ENCODE data around the gene PNKD. TPM values are rescaled to one million over a fixed set of nuclear protein-coding genes. Genes with fewer than 3 reads are reported as not detected.
"Not testable (repeated sequence)": the region's sequence is repeated elsewhere in the genome, so short reads cannot be mapped to it uniquely, and the experiment has no call there.

The PNKD gene
- total RNA-seq, 2 donors from 2014 or later: 25.1 to 30.4 TPM

- Mint-ChIP-seq H3K27ac (no peak overlapping the region), H3K36me3 (no peaks in the 10 kb centered on the region), H3K9me3 (no peaks in the 10 kb centered on the region)
- DNase-seq (ENCODE audit: low spot score in 2 of 2) (no peak), ATAC-seq (no peak)
These were observed 23.6 kb downstream of the PNKD start for GRCh38 chr2:218293715-218294429.

GRCh38 chr2:218294430-218295022, 24.2 kb downstream of the PNKD start:
- ATAC-seq (no peak), DNase-seq (ENCODE audit: low spot score in 2 of 2) (no peak)
- Mint-ChIP-seq H3K36me3 (no peaks in the 10 kb centered on the region), H3K27ac (no peak overlapping the region), H3K9me3 (no peaks in the 10 kb centered on the region)

- no peak for DNase-seq (ENCODE audit: low spot score in 2 of 2)
- H3K27ac Mint-ChIP-seq: no peak overlapping the region
- no peak for ATAC-seq
These were observed 24.7 kb downstream of the PNKD start for GRCh38 chr2:218295029-218295428.

GRCh38 chr2:218296200-218296599, 25.9 kb downstream of the PNKD start:
- no peaks in the 10 kb centered on the region for H3K36me3 Mint-ChIP-seq
- ATAC-seq (no peak), DNase-seq (ENCODE audit: low spot score in 2 of 2) (no peak)
- no peaks in the 10 kb centered on the region for H3K9me3 Mint-ChIP-seq
- H3K27ac Mint-ChIP-seq: no peak overlapping the region

More at GRCh38 chr2:218295029-218295428, 24.7 kb downstream of the PNKD start:
- Mint-ChIP-seq H3K36me3 (no peaks in the 10 kb centered on the region), H3K9me3 (no peaks in the 10 kb centered on the region)

GRCh38 chr2:218296847-218297246, 26.5 kb downstream of the PNKD start:
- H3K9me3 Mint-ChIP-seq: no peaks in the 10 kb centered on the region
- ATAC-seq: no peak

GRCh38 chr2:218298314-218298875, 28.1 kb downstream of the PNKD start:
- H3K36me3 Mint-ChIP-seq: no peaks in the 10 kb centered on the region
- DNase-seq (ENCODE audit: low spot score in 2 of 2): no peak
- ATAC-seq: no peak
- H3K9me3 Mint-ChIP-seq: no peaks in the 10 kb centered on the region
- no peak overlapping the region for H3K27ac Mint-ChIP-seq

More at GRCh38 chr2:218296847-218297246, 26.5 kb downstream of the PNKD start:
- no peak for DNase-seq (ENCODE audit: low spot score in 2 of 2)
- Mint-ChIP-seq H3K27ac (no peak overlapping the region), H3K36me3 (no peaks in the 10 kb centered on the region)

GRCh38 chr2:218300141-218300540, 29.8 kb downstream of the PNKD start:
- Mint-ChIP-seq H3K9me3 (no peaks in the 10 kb centered on the region), H3K36me3 (no peaks in the 10 kb centered on the region), H3K27ac (no peak overlapping the region)
- no peak for ATAC-seq
- DNase-seq (ENCODE audit: low spot score in 2 of 2): no peak

GRCh38 chr2:218301176-218301819, 31.0 kb downstream of the PNKD start:
- H3K36me3 Mint-ChIP-seq: no peaks in the 10 kb centered on the region
- DNase-seq (ENCODE audit: low spot score in 2 of 2) (peak; percentile 80 to 90), ATAC-seq (peak; percentile 88 to 94)
- H3K27ac Mint-ChIP-seq: peak overlapping the region in 1 of 2 donors; percentile 48
- H3K9me3 Mint-ChIP-seq: no peaks in the 10 kb centered on the region

GRCh38 chr2:218305383-218305782, 35.1 kb downstream of the PNKD start:
- Mint-ChIP-seq H3K9me3 (no peaks in the 10 kb centered on the region), H3K27ac (no peak overlapping the region), H3K36me3 (no peaks in the 10 kb centered on the region)
- ATAC-seq (no peak), DNase-seq (ENCODE audit: low spot score in 2 of 2) (no peak)

- Mint-ChIP-seq H3K27ac (no peak overlapping the region), H3K9me3 (no peaks in the 10 kb centered on the region), H3K36me3 (no peaks in the 10 kb centered on the region)
- DNase-seq (ENCODE audit: low spot score in 2 of 2) (no peak), ATAC-seq (no peak)
These were observed 36.0 kb downstream of the PNKD start for GRCh38 chr2:218306184-218306920.

- ATAC-seq: no peak
- H3K9me3 Mint-ChIP-seq: no peaks in the 10 kb centered on the region
- no peaks in the 10 kb centered on the region for H3K36me3 Mint-ChIP-seq
- no peak for DNase-seq (ENCODE audit: low spot score in 2 of 2)
- H3K27ac Mint-ChIP-seq: no peak overlapping the region
These were observed 37.2 kb downstream of the PNKD start for GRCh38 chr2:218307415-218308090.

GRCh38 chr2:218310853-218311540, 40.7 kb downstream of the PNKD start:
- ATAC-seq (no peak), DNase-seq (ENCODE audit: low spot score in 2 of 2) (no peak)
- Mint-ChIP-seq H3K36me3 (no peaks in the 10 kb centered on the region), H3K9me3 (no peaks in the 10 kb centered on the region), H3K27ac (no peak overlapping the region)

GRCh38 chr2:218311541-218312266, 41.4 kb downstream of the PNKD start:
- not testable (repeated sequence) for H3K36me3 Mint-ChIP-seq; H3K9me3 Mint-ChIP-seq; ATAC-seq; H3K27ac Mint-ChIP-seq; DNase-seq (ENCODE audit: low spot score in 2 of 2)

- no peaks in the 10 kb centered on the region for H3K36me3 Mint-ChIP-seq
- H3K9me3 Mint-ChIP-seq: no peaks in the 10 kb centered on the region
- no peak for DNase-seq (ENCODE audit: low spot score in 2 of 2)
- H3K27ac Mint-ChIP-seq: no peak overlapping the region
- no peak for ATAC-seq
These were observed 42.0 kb downstream of the PNKD start for GRCh38 chr2:218312267-218312756.

- ATAC-seq (no peak), DNase-seq (ENCODE audit: low spot score in 2 of 2) (no peak)
- H3K27ac Mint-ChIP-seq: no peak overlapping the region
- no peaks in the 10 kb centered on the region for H3K9me3 Mint-ChIP-seq
- H3K36me3 Mint-ChIP-seq: no peaks in the 10 kb centered on the region
These were observed 43.0 kb downstream of the PNKD start for GRCh38 chr2:218313356-218313755.
